Liver (tissue), 9 donors: ENCODE results near the gene STX2. TPM values are rescaled to one million over a fixed set of nuclear protein-coding genes. Genes with fewer than 3 reads are reported as not detected.

Experiments used
- DNase-seq: peaks from one replicate; pipeline ENCODE4 v3.0.0-alpha.2; 2017; ENCODE audit warnings: low spot score
- H3K27ac ChIP-seq, 2 donors: one replicate each; pipeline ENCODE4 v1.7.0; 2013; ENCODE audit warnings: inconsistent platforms in 2 of 2, low read length in 2 of 2, control low read depth in 1 of 2, low read depth in 1 of 2, mild to moderate bottlenecking in 1 of 2
- H3K27me3 ChIP-seq, 4 donors: one replicate each; pipeline versions ENCODE4 v1.6.1 to v1.7.0; 2013; ENCODE audit warnings: low read length in 3 of 4, inconsistent platforms in 1 of 4, mild to moderate bottlenecking in 1 of 4, moderate library complexity in 1 of 4; ENCODE audit not compliant: control insufficient read depth in 4 of 4, insufficient read depth in 4 of 4
- H3K36me3 ChIP-seq, 4 donors: one replicate each; pipeline versions ENCODE4 v1.6.1 to v1.7.0; 2013; ENCODE audit warnings: low read length in 3 of 4, mild to moderate bottlenecking in 3 of 4, low read depth in 1 of 4, moderate library complexity in 1 of 4; ENCODE audit not compliant: control insufficient read depth in 4 of 4, insufficient read depth in 3 of 4
- H3K4me1 ChIP-seq, 4 donors: one replicate each; pipeline versions ENCODE4 v1.6.1 to v1.7.0; 2013; ENCODE audit warnings: low read length in 3 of 4, mild to moderate bottlenecking in 3 of 4, moderate library complexity in 1 of 4; ENCODE audit not compliant: control insufficient read depth in 4 of 4, insufficient read depth in 4 of 4
- H3K4me3 ChIP-seq, 3 donors: one replicate each; pipeline versions ENCODE4 v1.6.1 to v1.7.0; 2013; ENCODE audit warnings: low read length in 3 of 3, control low read depth in 1 of 3, low read depth in 1 of 3, mild to moderate bottlenecking in 1 of 3
- H3K9ac ChIP-seq, 2 donors: one replicate each; pipeline ENCODE4 v1.7.0; 2013; ENCODE audit warnings: low read length in 2 of 2, mild to moderate bottlenecking in 2 of 2, moderate library complexity in 2 of 2, control low read depth in 1 of 2, low read depth in 1 of 2
- H3K9me3 ChIP-seq, 4 donors: one replicate each; pipeline versions ENCODE4 v1.6.1 to v1.7.0; 2013; ENCODE audit warnings: low read length in 3 of 4; ENCODE audit not compliant: control insufficient read depth in 4 of 4
- ATF3 ChIP-seq: IDR thresholded peaks from 2 replicates; pipeline ENCODE4 v1.6.1; 2016; ENCODE audit warnings: antibody characterized with exemption
- CTCF ChIP-seq: fragments of 150-350 bp; IDR thresholded peaks from 2 replicates; pipeline ENCODE4 v1.5.1; 2017; ENCODE audit warnings: improper control_type of control experiment, low read depth, low read length; ENCODE audit not compliant: missing input control
- EGR1 ChIP-seq, 2 donors: IDR thresholded peaks; 2 replicates each; pipeline ENCODE4 v1.6.1; 2016 to 2018; ENCODE audit warnings: antibody characterized with exemption in 2 of 2, low read depth in 2 of 2
- FOXA1 ChIP-seq: IDR thresholded peaks from 2 replicates; pipeline ENCODE4 v1.6.1; 2016; ENCODE audit warnings: antibody characterized with exemption
- FOXA2 ChIP-seq: IDR thresholded peaks from 2 replicates; pipeline ENCODE4 v1.6.1; 2016; ENCODE audit warnings: antibody characterized with exemption
- GABPA ChIP-seq, 2 donors: IDR thresholded peaks in 1 of 2; conservative IDR thresholded peaks in 1 of 2; 2 replicates each; pipeline ENCODE4 v1.6.1; 2016; ENCODE audit warnings: antibody characterized with exemption in 2 of 2, mild to moderate bottlenecking in 1 of 2, moderate library complexity in 1 of 2
- HNF4G ChIP-seq: IDR thresholded peaks from 2 replicates; pipeline ENCODE4 v1.6.1; 2016; ENCODE audit warnings: antibody characterized with exemption
- JUND ChIP-seq, 2 donors: IDR thresholded peaks; 2 replicates each; pipeline ENCODE4 v1.6.1; 2016; ENCODE audit warnings: antibody characterized with exemption in 2 of 2
- NR2F2 ChIP-seq: IDR thresholded peaks from 2 replicates; pipeline ENCODE4 v1.6.1; 2016; ENCODE audit warnings: antibody characterized with exemption
- RAD21 ChIP-seq, 2 donors: IDR thresholded peaks; 2 replicates each; pipeline ENCODE4 v1.6.1; 2016; ENCODE audit warnings: antibody characterized with exemption in 2 of 2, mild to moderate bottlenecking in 2 of 2
- REST ChIP-seq: IDR thresholded peaks from 2 replicates; pipeline ENCODE4 v1.6.1; 2016; ENCODE audit warnings: antibody characterized with exemption, mild to moderate bottlenecking
- RXRA ChIP-seq, 2 donors: IDR thresholded peaks; 2 replicates each; pipeline ENCODE4 v1.6.1; 2017 to 2018; ENCODE audit warnings: antibody characterized with exemption in 2 of 2, mild to moderate bottlenecking in 1 of 2
- SP1 ChIP-seq: IDR thresholded peaks from 2 replicates; pipeline ENCODE4 v1.6.1; 2018; ENCODE audit warnings: antibody characterized with exemption, mild to moderate bottlenecking
- TAF1 ChIP-seq: conservative IDR thresholded peaks from 2 replicates; pipeline ENCODE4 v1.6.1; 2016; ENCODE audit warnings: antibody characterized with exemption, mild to moderate bottlenecking
- YY1 ChIP-seq: IDR thresholded peaks from 2 replicates; pipeline ENCODE4 v1.6.1; 2016; ENCODE audit warnings: antibody characterized with exemption, mild to moderate bottlenecking
- WGBS: extraction: QIAGEN DNeasy Blood & Tissue Kit; methylation state at CpG from one replicate; pipeline ENCODE4 v1.1.7; 2013; 5-methylcytosine and 5-hydroxymethylcytosine counted together
- polyA plus RNA-seq, 2 donors: library from polyadenylated mRNA; stranded (reverse) in 1 of 2; unstranded in 1 of 2; fragments of 200-250 nt in 1 of 2; fragments of >200 nt in 1 of 2; fragmentation: Nextera tagmentation in 1 of 2; extraction: Ambion mirVana in 1 of 2; gene quantifications; one replicate each; pipeline versions ENCODE4 v1.2.1 to v1.2.3, GENCODE V29; 2013 to 2015
- total RNA-seq, 2 donors: library from RNA; depleted of rRNA; stranded (reverse); fragments of >200 nt; gene quantifications; one replicate each; pipeline ENCODE4 v1.2.3, GENCODE V29; 2014
- TF ChIP-seq, protein P1 (sequence below): IDR thresholded peaks from 2 replicates; pipeline ENCODE4 v1.6.1; 2016; ENCODE audit warnings: antibody characterized with exemption
- donor health status: healthy.
- donor health status: healthy.
- donor health status: healthy.
- donor health status: healthy.
- donor health status: healthy.

STX2 gene
- total and polyA plus RNA-seq, 4 donors, result 4.7 to 13.8 (median 8.9) TPM

- TF ChIP-seq GABPA (IDR thresholded peaks at IDR 0.05 in 1 of 2, conservative IDR thresholded peaks at IDR 0.05 in 1 of 2), result no peak
- TF ChIP-seq, protein P1, sequence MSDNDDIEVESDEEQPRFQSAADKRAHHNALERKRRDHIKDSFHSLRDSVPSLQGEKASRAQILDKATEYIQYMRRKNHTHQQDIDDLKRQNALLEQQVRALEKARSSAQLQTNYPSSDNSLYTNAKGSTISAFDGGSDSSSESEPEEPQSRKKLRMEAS, result no peak
- no peak for TF ChIP-seq SP1
Observed at GRCh38 chr12:130881548-130881947, 42.5 kb upstream of the STX2 start (continued).

- Histone ChIP-seq H3K9ac (no peak overlapping the region), H3K9me3 (no peaks in the 10 kb centered on the region), H3K4me3 (no peak overlapping the region), H3K4me1 (peaks cover 1 to 18% (median 7%) of the 10 kb centered on the region in 4 donors), H3K27ac (no peak overlapping the region), H3K27me3 (no peaks in the 10 kb centered on the region), H3K36me3 (peaks cover 0 to 5% (median 1%) of the 10 kb centered on the region in 4 donors)
- TF ChIP-seq TAF1 (no peak), NR2F2 (no peak), ATF3 (no peak), YY1 (no peak), HNF4G (no peak), REST (no peak), FOXA1 (no peak), RXRA (IDR thresholded peaks at IDR 0.05) (no peak), CTCF (no peak), GABPA (IDR thresholded peaks at IDR 0.05 in 1 of 2, conservative IDR thresholded peaks at IDR 0.05 in 1 of 2) (no peak), EGR1 (IDR thresholded peaks at IDR 0.05; ENCODE audit: low read depth in 2 of 2) (no peak), FOXA2 (no peak), JUND (IDR thresholded peaks at IDR 0.05) (no peak), RAD21 (IDR thresholded peaks at IDR 0.05) (no peak)
- TF ChIP-seq, protein P1, result no peak
- no peak for DNase-seq
- WGBS, result 91% methylated on average over 5 of the region's 5 CpGs
Observed at GRCh38 chr12:130881046-130881445, 42.0 kb upstream of the STX2 start.

DNA sequence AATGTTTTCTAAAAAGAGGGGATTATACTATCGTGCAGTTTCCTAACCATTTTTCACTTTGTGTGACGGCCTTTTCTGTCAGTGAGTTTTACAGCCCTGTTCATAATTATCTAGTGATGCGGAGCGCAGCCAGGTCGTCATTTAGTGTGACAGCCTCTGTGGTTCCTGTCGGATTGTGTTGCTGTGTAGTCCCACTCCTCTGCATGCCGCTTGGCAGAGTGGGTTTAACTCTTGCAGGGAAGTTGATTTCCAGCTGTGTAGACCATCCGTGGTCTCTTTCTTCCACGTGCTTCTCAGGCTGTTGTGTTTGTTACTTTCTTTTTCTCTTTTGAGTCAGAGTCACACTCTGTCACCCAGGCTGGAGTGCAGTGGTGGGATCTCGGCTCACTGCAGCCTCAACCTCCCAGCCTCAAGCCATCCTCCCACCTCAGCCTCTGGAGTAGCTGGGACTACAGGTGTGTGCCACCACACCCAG lies 41.4 kb upstream of the STX2 start:
- WGBS, result 63% methylated on average over 10 of the region's 10 CpGs
- Histone ChIP-seq H3K4me3 (no peak overlapping the region), H3K9ac (no peak overlapping the region), H3K4me1 (peaks cover 1 to 24% (median 11%) of the 10 kb centered on the region in 4 donors), H3K27me3 (no peaks in the 10 kb centered on the region), H3K27ac (no peak overlapping the region), H3K36me3 (peaks cover 0 to 6% (median 1%) of the 10 kb centered on the region in 4 donors), H3K9me3 (no peaks in the 10 kb centered on the region)
- TF ChIP-seq NR2F2 (no peak), HNF4G (no peak), SP1 (no peak), EGR1 (IDR thresholded peaks at IDR 0.05; ENCODE audit: low read depth in 2 of 2) (no peak), REST (no peak), CTCF (no peak), FOXA2 (no peak), FOXA1 (no peak)
- no peak for DNase-seq
